Measurements from ENCODE around the gene RBKS. TPM values are rescaled to one million over a fixed set of nuclear protein-coding genes. Genes with fewer than 3 reads are reported as not detected.

The RBKS gene
- total and polyA plus RNA-seq, 2 of the 13 experiments (the other 11 are each of a cell fraction or from before 2014, with no cell fraction given), result 7.7 to 8.3 TPM

- peak; percentile 72 for TF ChIP-seq HNF1A (IDR thresholded peaks at IDR 0.05; ENCODE audit: low read depth)
- TF ChIP-seq HNF1A (CRISPR knock-in tag; IDR thresholded peaks at IDR 0.05; ENCODE audit: borderline replicate concordance), result no peak; the same call in 1 of the 2 replicates
- peak; percentile 50; the same call in 1 of the 2 replicates for TF ChIP-seq POLR2AphosphoS5 (IDR thresholded peaks at IDR 0.05; ENCODE audit: low read depth, low read length)
- TF ChIP-seq HBP1 (CRISPR knock-in tag; IDR thresholded peaks at IDR 0.05; ENCODE audit: low read depth), result no peak
- no peak for TF ChIP-seq ZFP36 (IDR thresholded peaks at IDR 0.05; ENCODE audit: borderline replicate concordance, low read depth, low read length, partially characterized antibody)
- TF ChIP-seq KLF13 (CRISPR knock-in tag; IDR thresholded peaks at IDR 0.05), result no peak
- TF ChIP-seq ZBTB49 (CRISPR knock-in tag; IDR thresholded peaks at IDR 0.05; ENCODE audit: borderline replicate concordance), result no peak
- no peak for TF ChIP-seq ZNF770 (CRISPR knock-in tag; IDR thresholded peaks at IDR 0.05)
- no peak; the same call in 1 of the 2 replicates for TF ChIP-seq MXD4 (CRISPR knock-in tag; IDR thresholded peaks at IDR 0.05)
- TF ChIP-seq ZIK1 (CRISPR knock-in tag; IDR thresholded peaks at IDR 0.05; ENCODE audit: borderline replicate concordance, low read depth), result no peak
- no peak for TF ChIP-seq NONO (IDR thresholded peaks at IDR 0.05)
- TF ChIP-seq NONO (CRISPR knock-in tag; conservative IDR thresholded peaks at IDR 0.05), result no peak
- TF ChIP-seq ZBED4 (CRISPR knock-in tag; IDR thresholded peaks at IDR 0.05; ENCODE audit: borderline replicate concordance), result no peak
- no peak for TF ChIP-seq ARID2 (CRISPR knock-in tag; IDR thresholded peaks at IDR 0.05; ENCODE audit: borderline replicate concordance)
- no peak for TF ChIP-seq ZSCAN20 (CRISPR knock-in tag; IDR thresholded peaks at IDR 0.05; ENCODE audit: borderline replicate concordance)
Measured at GRCh38 chr2:27746325-27746724, 143.9 kb downstream of the RBKS start (continued).

Measured in HepG2 (cell line).